WTC11 (cell line): ENCODE results near the gene CDH12.

Experiments used
- ELF4 ChIP-seq: sonication (generic); formaldehyde crosslinking; IDR thresholded peaks from 2 replicates; pipeline ENCODE4 v1.8.1; 2022; ENCODE audit warnings: low read depth, mild to moderate bottlenecking, moderate library complexity, missing genetic modification reagents
- KAT7 ChIP-seq: sonication (generic); formaldehyde crosslinking; IDR thresholded peaks from 2 replicates; pipeline ENCODE4 v1.8.1; 2023; ENCODE audit warnings: missing genetic modification reagents, mild to moderate bottlenecking, borderline replicate concordance
- TF ChIP-seq, protein P1 (sequence below): fragments of 200-600 bp; IDR thresholded peaks from 2 replicates; pipeline ENCODE4 v1.8.0; 2022; ENCODE audit warnings: antibody characterized with exemption

GRCh38 chr5:22757776-22758175, 95.4 kb downstream of the CDH12 start:
- TF ChIP-seq ELF4 (CRISPR knock-in tag) (no peak), KAT7 (CRISPR knock-in tag) (no peak)
- TF ChIP-seq, protein P1, sequence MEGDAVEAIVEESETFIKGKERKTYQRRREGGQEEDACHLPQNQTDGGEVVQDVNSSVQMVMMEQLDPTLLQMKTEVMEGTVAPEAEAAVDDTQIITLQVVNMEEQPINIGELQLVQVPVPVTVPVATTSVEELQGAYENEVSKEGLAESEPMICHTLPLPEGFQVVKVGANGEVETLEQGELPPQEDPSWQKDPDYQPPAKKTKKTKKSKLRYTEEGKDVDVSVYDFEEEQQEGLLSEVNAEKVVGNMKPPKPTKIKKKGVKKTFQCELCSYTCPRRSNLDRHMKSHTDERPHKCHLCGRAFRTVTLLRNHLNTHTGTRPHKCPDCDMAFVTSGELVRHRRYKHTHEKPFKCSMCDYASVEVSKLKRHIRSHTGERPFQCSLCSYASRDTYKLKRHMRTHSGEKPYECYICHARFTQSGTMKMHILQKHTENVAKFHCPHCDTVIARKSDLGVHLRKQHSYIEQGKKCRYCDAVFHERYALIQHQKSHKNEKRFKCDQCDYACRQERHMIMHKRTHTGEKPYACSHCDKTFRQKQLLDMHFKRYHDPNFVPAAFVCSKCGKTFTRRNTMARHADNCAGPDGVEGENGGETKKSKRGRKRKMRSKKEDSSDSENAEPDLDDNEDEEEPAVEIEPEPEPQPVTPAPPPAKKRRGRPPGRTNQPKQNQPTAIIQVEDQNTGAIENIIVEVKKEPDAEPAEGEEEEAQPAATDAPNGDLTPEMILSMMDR: no peak
